ENCODE measurements around the gene IGF1R.

The IGF1R gene

GRCh38 chr15:98866511-98866910, 218.2 kb downstream of the IGF1R start:
- Histone ChIP-seq H3K9me3 (no peaks in the 10 kb centered on the region), H3K27ac (peak overlapping the region; percentile 76), H3K4me3 (ENCODE audit: low read depth in 1 of 2, low read length in 1 of 2) (peak overlapping the region; percentile 58 to 68), H3K4me1 (ENCODE audit: control insufficient read depth in 1 of 2, insufficient read depth in 1 of 2, low read depth in 1 of 2, low read length in 1 of 2) (peaks cover 56 to 61% of the 10 kb centered on the region in 2 experiments), H3K27me3 (no peaks in the 10 kb centered on the region), H3K36me3 (no peaks in the 10 kb centered on the region)
- TF ChIP-seq, protein P1, sequence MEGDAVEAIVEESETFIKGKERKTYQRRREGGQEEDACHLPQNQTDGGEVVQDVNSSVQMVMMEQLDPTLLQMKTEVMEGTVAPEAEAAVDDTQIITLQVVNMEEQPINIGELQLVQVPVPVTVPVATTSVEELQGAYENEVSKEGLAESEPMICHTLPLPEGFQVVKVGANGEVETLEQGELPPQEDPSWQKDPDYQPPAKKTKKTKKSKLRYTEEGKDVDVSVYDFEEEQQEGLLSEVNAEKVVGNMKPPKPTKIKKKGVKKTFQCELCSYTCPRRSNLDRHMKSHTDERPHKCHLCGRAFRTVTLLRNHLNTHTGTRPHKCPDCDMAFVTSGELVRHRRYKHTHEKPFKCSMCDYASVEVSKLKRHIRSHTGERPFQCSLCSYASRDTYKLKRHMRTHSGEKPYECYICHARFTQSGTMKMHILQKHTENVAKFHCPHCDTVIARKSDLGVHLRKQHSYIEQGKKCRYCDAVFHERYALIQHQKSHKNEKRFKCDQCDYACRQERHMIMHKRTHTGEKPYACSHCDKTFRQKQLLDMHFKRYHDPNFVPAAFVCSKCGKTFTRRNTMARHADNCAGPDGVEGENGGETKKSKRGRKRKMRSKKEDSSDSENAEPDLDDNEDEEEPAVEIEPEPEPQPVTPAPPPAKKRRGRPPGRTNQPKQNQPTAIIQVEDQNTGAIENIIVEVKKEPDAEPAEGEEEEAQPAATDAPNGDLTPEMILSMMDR (IDR thresholded peaks at IDR 0.05), result no peak

- H3K27me3 ChIP-seq, result no peaks in the 10 kb centered on the region
- H3K4me3 ChIP-seq (ENCODE audit: low read depth in 1 of 2, low read length in 1 of 2), result no peak overlapping the region
- no peaks in the 10 kb centered on the region for H3K9me3 ChIP-seq
- H3K27ac ChIP-seq, result peak overlapping the region; percentile 29
- H3K4me1 ChIP-seq (ENCODE audit: control insufficient read depth in 1 of 2, insufficient read depth in 1 of 2, low read depth in 1 of 2, low read length in 1 of 2), result peaks cover 76 to 81% of the 10 kb centered on the region in 2 experiments
- H3K36me3 ChIP-seq, result no peaks in the 10 kb centered on the region
- TF ChIP-seq, protein P1 (IDR thresholded peaks at IDR 0.05), result no peak
Measured at GRCh38 chr15:98868564-98868963, 220.2 kb downstream of the IGF1R start.

DNA sequence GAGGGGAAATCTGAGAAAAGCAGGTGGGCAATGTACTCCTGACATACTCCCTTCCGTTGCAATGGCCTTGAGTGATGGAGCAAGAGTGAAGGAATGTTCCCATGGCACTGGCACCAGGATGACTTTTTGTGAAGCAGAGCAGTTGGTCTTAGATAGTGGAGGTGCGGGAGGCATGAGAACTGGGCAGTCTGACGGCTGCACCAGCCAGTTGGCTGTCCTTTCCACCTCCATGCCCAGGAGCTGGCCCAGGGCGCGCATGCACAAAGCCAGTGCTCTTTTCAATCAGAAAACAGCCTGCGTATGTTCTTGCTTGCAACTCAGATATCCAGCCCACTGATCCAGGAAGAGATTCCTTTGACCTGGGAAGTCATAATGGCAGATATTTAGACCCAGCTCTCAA, 222.4 kb downstream of the IGF1R start:
- Histone ChIP-seq H3K9me3 (no peaks in the 10 kb centered on the region), H3K27me3 (no peaks in the 10 kb centered on the region), H3K4me1 (ENCODE audit: control insufficient read depth in 1 of 2, insufficient read depth in 1 of 2, low read depth in 1 of 2, low read length in 1 of 2) (peaks cover 88 to 94% of the 10 kb centered on the region in 2 experiments), H3K27ac (peak overlapping the region; percentile 92), H3K4me3 (ENCODE audit: low read depth in 1 of 2, low read length in 1 of 2) (no peak overlapping the region), H3K36me3 (no peaks in the 10 kb centered on the region)
- TF ChIP-seq, protein P1 (IDR thresholded peaks at IDR 0.05), result no peak

GRCh38 chr15:98872774-98873173, 224.4 kb downstream of the IGF1R start:
- H3K4me1 ChIP-seq (ENCODE audit: control insufficient read depth in 1 of 2, insufficient read depth in 1 of 2, low read depth in 1 of 2, low read length in 1 of 2), result peaks cover 90 to 94% of the 10 kb centered on the region in 2 experiments
- TF ChIP-seq, protein P1 (IDR thresholded peaks at IDR 0.05), result no peak
- peak overlapping the region; percentile 63 to 64 for H3K4me3 ChIP-seq (ENCODE audit: low read depth in 1 of 2, low read length in 1 of 2)
- H3K27me3 ChIP-seq, result no peaks in the 10 kb centered on the region
- peak overlapping the region; percentile 92 for H3K27ac ChIP-seq
- H3K36me3 ChIP-seq, result no peaks in the 10 kb centered on the region
- H3K9me3 ChIP-seq, result no peaks in the 10 kb centered on the region

DNA sequence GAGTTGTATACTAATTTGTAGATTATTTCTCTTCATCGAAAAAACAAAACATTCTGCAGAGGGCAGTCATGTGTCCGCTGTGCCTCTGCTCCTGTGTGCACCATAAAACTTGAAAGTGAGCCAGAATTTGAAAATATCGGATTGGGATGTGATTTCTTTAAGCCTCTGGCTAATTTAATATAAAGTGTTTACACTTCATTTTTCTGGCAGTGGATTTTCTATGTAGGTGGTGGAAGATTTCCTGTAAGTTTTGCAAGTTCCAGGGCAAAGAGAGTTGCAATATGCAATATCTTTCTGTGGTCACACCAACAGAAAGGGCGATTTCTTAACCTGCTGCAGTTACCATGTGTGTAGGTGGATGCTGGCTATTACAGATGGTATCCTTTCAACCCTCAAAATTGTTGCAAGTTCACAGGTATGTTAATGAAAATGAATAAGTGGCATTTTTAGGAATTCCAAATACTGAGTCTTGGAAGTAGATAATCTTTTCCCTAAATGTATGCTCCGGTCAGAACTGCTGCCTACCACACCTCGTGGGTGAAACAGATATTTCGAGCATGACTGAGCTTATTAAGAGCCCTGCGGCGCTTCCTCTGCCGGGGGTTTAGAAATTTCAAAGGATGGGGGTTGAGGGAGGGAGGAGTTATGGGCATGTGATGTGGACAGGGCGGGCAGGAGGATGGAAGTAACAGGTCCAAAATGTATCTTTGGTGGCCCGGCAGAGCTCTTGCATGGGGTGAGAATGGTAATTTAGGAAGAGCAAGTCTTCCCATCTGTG, 225.3 kb downstream of the IGF1R start:
- H3K27me3 ChIP-seq, result no peaks in the 10 kb centered on the region
- H3K9me3 ChIP-seq, result no peaks in the 10 kb centered on the region
- peak overlapping the region; percentile 92 for H3K27ac ChIP-seq
- TF ChIP-seq, protein P1 (IDR thresholded peaks at IDR 0.05), result no peak
- no peaks in the 10 kb centered on the region for H3K36me3 ChIP-seq
- H3K4me1 ChIP-seq (ENCODE audit: control insufficient read depth in 1 of 2, insufficient read depth in 1 of 2, low read depth in 1 of 2, low read length in 1 of 2), result peaks cover 93 to 95% of the 10 kb centered on the region in 2 experiments
- peak overlapping the region; percentile 63 to 64 for H3K4me3 ChIP-seq (ENCODE audit: low read depth in 1 of 2, low read length in 1 of 2)

All from neutrophil (primary cell).